K562 (cell line): ENCODE data around the gene MAP3K20. TPM values are rescaled to one million over a fixed set of nuclear protein-coding genes. Genes with fewer than 3 reads are reported as not detected.

Experiments used
- ATAC-seq: fragments of 200-7000 bp; cut with Tn5 transposase; 3 replicates; pipeline ENCODE4 v1.9.1; 2020; ENCODE audit warnings: moderate library complexity
- BruUV-seq: library from RNA; stranded (reverse); fragments of 400-500 nt; replicated peaks from 2 replicates; lab custom pipeline; 2021; lab: Mats Ljungman, UMichigan
- CTCF ChIA-PET: fragments of 300-600 bp; formaldehyde crosslinking; extraction: SDS; loops from one replicate; lab custom pipeline; 2021; ENCODE audit warnings: low intra/inter-chr PET ratio; lab: Yijun Ruan, JAX
- POLR2A ChIA-PET: fragments of 300-600, 350-650 bp; sonication (Branson Sonifier 250); formaldehyde crosslinking; extraction: SDS; loops from one replicate; lab custom pipeline; 2021; ENCODE audit warnings: antibody characterized with exemption, inconsistent platforms; lab: Yijun Ruan, JAX
- DNase-seq, 4 experiments: peaks; one replicate each; pipeline versions ENCODE4 v3.0.0 to v3.0.0-alpha.2; 2011 to 2018; ENCODE audit warnings: low spot score in 3 of 4, mixed read lengths in 3 of 4; ENCODE audit errors: extremely low read depth in 1 of 4
- FAIRE-seq: peaks from 2 replicates; lab custom pipeline; 2011; peaks lifted over from hg19 to GRCh38; lab: Jason Lieb, UNC
- H2AFZ ChIP-seq: 2 replicates; pipeline ENCODE4 v1.6.0; 2011; ENCODE audit warnings: low read depth, low read length, control low read depth, inconsistent platforms
- H3K27ac ChIP-seq: fragments of 200-600 bp; 3 replicates; pipeline ENCODE4 v1.8.0; 2011; ENCODE audit warnings: low read depth, mild to moderate bottlenecking, control low read depth, inconsistent platforms, low read length, moderate library complexity, mixed read lengths; ENCODE audit errors: extremely low read depth
- H3K27me3 ChIP-seq, 2 experiments: fragments of 300-600 bp in 1 of 2; 2 replicates in 1 of 2; 3 replicates in 1 of 2; pipeline versions ENCODE4 v1.6.0 to v1.8.0; 2011; ENCODE audit warnings: inconsistent platforms in 2 of 2, low read length in 2 of 2, mild to moderate bottlenecking in 1 of 2, mixed read lengths in 1 of 2, moderate library complexity in 1 of 2; ENCODE audit not compliant: control insufficient read depth in 2 of 2, insufficient read depth in 2 of 2
- H3K36me3 ChIP-seq: fragments of 300-600 bp; 3 replicates; pipeline ENCODE4 v1.8.0; 2011; ENCODE audit warnings: mild to moderate bottlenecking, low read length, inconsistent platforms; ENCODE audit not compliant: control insufficient read depth, insufficient read depth
- H3K4me1 ChIP-seq, 2 experiments: fragments of 200-600 bp in 1 of 2; replicated peaks in 1 of 2; 2 replicates in 1 of 2; 3 replicates in 1 of 2; pipeline versions ENCODE4 v1.5.1 to v1.8.0; 2011; ENCODE audit warnings: inconsistent platforms in 2 of 2, low read length in 2 of 2, mild to moderate bottlenecking in 1 of 2, mixed read lengths in 1 of 2, moderate library complexity in 1 of 2; ENCODE audit not compliant: control insufficient read depth in 2 of 2, insufficient read depth in 2 of 2
- H3K4me2 ChIP-seq: 2 replicates; pipeline ENCODE4 v1.6.1; 2011; ENCODE audit warnings: low read length, control low read depth, inconsistent platforms, mixed read lengths; ENCODE audit not compliant: insufficient read depth
- H3K4me3 ChIP-seq: fragments of 200-600 bp; sonication (generic), shearing (Covaris generic); 2 replicates; pipeline ENCODE4 v1.5.1; 2016; ENCODE audit warnings: control low read depth, inconsistent platforms
- H3K79me2 ChIP-seq: fragments of 200-600 bp; 3 replicates; pipeline ENCODE4 v1.8.0; 2011; ENCODE audit warnings: low read length, inconsistent platforms; ENCODE audit not compliant: control insufficient read depth, insufficient read depth
- H3K9ac ChIP-seq, 2 experiments: 2 replicates each; pipeline versions ENCODE4 v1.6.0 to v1.6.1; 2011; ENCODE audit warnings: low read depth in 2 of 2, low read length in 2 of 2, control low read depth in 1 of 2, inconsistent platforms in 1 of 2, mild to moderate bottlenecking in 1 of 2, mixed read lengths in 1 of 2; ENCODE audit not compliant: insufficient read depth in 1 of 2
- H3K9me1 ChIP-seq: one replicate; pipeline ENCODE4 v1.6.0; 2011; ENCODE audit warnings: inconsistent platforms, mild to moderate bottlenecking, low read length, moderate library complexity; ENCODE audit not compliant: control insufficient read depth, insufficient read depth
- H3K9me3 ChIP-seq: replicated peaks from 2 replicates; pipeline ENCODE4 v1.5.1; 2011; ENCODE audit warnings: low read depth, low read length, inconsistent platforms; ENCODE audit not compliant: control insufficient read depth, insufficient read depth
- H4K20me1 ChIP-seq: replicated peaks from 2 replicates; pipeline ENCODE4 v1.6.1; 2011; ENCODE audit warnings: low read length, inconsistent platforms, mixed read lengths; ENCODE audit not compliant: control insufficient read depth, insufficient read depth
- GABPA ChIP-seq: fragments of 200-800 bp; sonication (Bioruptor generic); conservative IDR thresholded peaks from 2 replicates; pipeline ENCODE4 v1.6.1; 2016; ENCODE audit warnings: low read depth, missing genetic modification characterization, missing compliant biosample characterization
- HDAC6 ChIP-seq: IDR thresholded peaks from 2 replicates; pipeline ENCODE4 v1.6.1; 2012; ENCODE audit warnings: low read depth, mild to moderate bottlenecking, control low read depth, inconsistent platforms, low read length, moderate library complexity
- HDAC8 ChIP-seq: fragments of 450-650 bp; IDR thresholded peaks from 2 replicates; pipeline ENCODE4 v1.6.1; 2016; ENCODE audit warnings: mild to moderate bottlenecking, missing genetic modification characterization, moderate library complexity, missing compliant biosample characterization
- MECOM ChIP-seq: fragments of 250-450 bp; sonication (Bioruptor Pico); IDR thresholded peaks from 2 replicates; pipeline ENCODE4 v1.8.0; 2022; ENCODE audit warnings: inconsistent platforms
- NKRF ChIP-seq: fragments of 450-650 bp; IDR thresholded peaks from 2 replicates; pipeline ENCODE4 v1.6.1; 2016; ENCODE audit warnings: borderline replicate concordance
- PBX2 ChIP-seq, 2 experiments: IDR thresholded peaks in 1 of 2; conservative IDR thresholded peaks in 1 of 2; 2 replicates each; pipeline ENCODE4 v1.6.1; 2016; ENCODE audit warnings: low read depth in 2 of 2, mild to moderate bottlenecking in 1 of 2, missing compliant biosample characterization in 1 of 2, missing genetic modification characterization in 1 of 2, moderate library complexity in 1 of 2
- PHB ChIP-seq: fragments of 250-450 bp; sonication (Bioruptor Pico); IDR thresholded peaks from 2 replicates; pipeline ENCODE4 v1.5.0; 2021
- PTRF ChIP-seq: fragments of 450-650 bp; IDR thresholded peaks from 2 replicates; pipeline ENCODE4 v1.6.1; 2016; ENCODE audit warnings: mild to moderate bottlenecking, missing genetic modification characterization, missing compliant biosample characterization
- PTTG1 ChIP-seq: fragments of 450-650 bp; IDR thresholded peaks from 2 replicates; pipeline ENCODE4 v1.6.1; 2016; ENCODE audit warnings: low read depth, mild to moderate bottlenecking, missing genetic modification characterization, missing compliant biosample characterization
- RAD21 ChIP-seq, 2 experiments: fragments of 250-450 bp in 1 of 2; fragments of 450-650 bp in 1 of 2; sonication (Bioruptor Pico) in 1 of 2; formaldehyde crosslinking in 1 of 2; IDR thresholded peaks in 1 of 2; conservative IDR thresholded peaks in 1 of 2; 2 replicates each; pipeline versions ENCODE4 v1.4.0 to v1.8.0; 2020 to 2022; ENCODE audit warnings: mild to moderate bottlenecking in 2 of 2, moderate library complexity in 1 of 2
- RBM25 ChIP-seq: fragments of 200-400 bp; formaldehyde crosslinking; IDR thresholded peaks from 2 replicates; pipeline ENCODE4 v1.6.1; 2018; ENCODE audit warnings: low read length, low read depth, moderate library complexity; ENCODE audit not compliant: severe bottlenecking
- RFX7 ChIP-seq: fragments of 250-450 bp; sonication (Bioruptor Pico); IDR thresholded peaks from 2 replicates; pipeline ENCODE4 v1.5.1; 2021; ENCODE audit warnings: mild to moderate bottlenecking
- STAG1 ChIP-seq: sonication (generic); formaldehyde crosslinking; IDR thresholded peaks from 2 replicates; pipeline ENCODE4 v1.5.0; 2020; ENCODE audit warnings: missing genetic modification reagents, borderline replicate concordance
- ZFPM2 ChIP-seq: fragments of 250-450 bp; sonication (Bioruptor Pico); IDR thresholded peaks from 2 replicates; pipeline ENCODE4 v1.5.1; 2022; ENCODE audit warnings: mild to moderate bottlenecking
- ZNF282 ChIP-seq: sonication (generic); formaldehyde crosslinking; IDR thresholded peaks from 2 replicates; pipeline ENCODE4 v1.8.1; 2023; ENCODE audit warnings: missing genetic modification reagents
- WGBS: fragments of 100-300 bp; shearing (Covaris generic); methylation state at CpG from one replicate; pipeline ENCODE4 v1.1.6; 2016; ENCODE audit warnings: low coverage, mixed read lengths; ENCODE audit not compliant: insufficient coverage; ENCODE audit errors: missing lambda C conversion rate; 5-methylcytosine and 5-hydroxymethylcytosine counted together
- in situ Hi-C: fragments of 300-500 bp; cut with MboI; formaldehyde crosslinking; loops from 4 replicates; pipeline ENCODE4 v1.15.0; 2018; ENCODE audit warnings: inconsistent platforms, mixed read lengths
- intact Hi-C: fragments of 100-400 bp; cut with micrococcal nuclease; formaldehyde crosslinking; loops from 2 replicates; pipeline ENCODE4 v1.14.2; 2022
- polyA plus RNA-seq, 8 experiments: library from polyadenylated mRNA; depleted of rRNA in 4 of 8; stranded (reverse) in 5 of 8; unstranded in 3 of 8; fragments of >200 nt; fragmentation: Nextera tagmentation in 2 of 8; fragmentation: Illumina TruSeq in 1 of 8; extraction: Ambion mirVana in 2 of 8; extraction: Trizol in 1 of 8; gene quantifications; 2 replicates each; pipeline versions ENCODE4 v1.2.1 to v1.2.3, GENCODE V29; 2011 to 2014; ENCODE audit warnings: inconsistent platforms in 1 of 8, missing spikeins in 1 of 8
- total RNA-seq, 7 experiments: library from RNA; depleted of rRNA in 6 of 7; stranded (reverse); fragments of >200 nt in 6 of 7; fragmentation: Illumina TruSeq in 2 of 7; extraction: Trizol in 2 of 7; gene quantifications; 2 replicates each; pipeline versions ENCODE4 v1.2.1 to v1.2.3, GENCODE V29; 2011 to 2021; ENCODE audit warnings: low replicate concordance in 1 of 7

The MAP3K20 gene
- total and polyA plus RNA-seq, 9 of the 15 experiments (the other 6 are each of a cell fraction or from before 2014, with no cell fraction given) = 9.8 to 34.2 (median 27.3) TPM

GRCh38 chr2:173027181-173028128, 48.2 kb upstream of the MAP3K20 start:
- intact Hi-C loops (loop anchor here (1.0 to 10.0 kb wide), 6 partner anchors 47 to 1317 kb away; partner anchors contain the start of gene MAP3K20), in situ Hi-C loops (loop anchor here (5.0 kb wide), 1 partner anchor 185 kb away; no protein-coding TSS in a partner anchor)
- H3K9me3 ChIP-seq = no peaks in the 10 kb centered on the region
- 6% methylated on average over 8 of the region's 8 CpGs for WGBS
- H3K36me3 ChIP-seq = no peaks in the 10 kb centered on the region
- no peaks in the 10 kb centered on the region for H3K9me1 ChIP-seq
- ChIA-PET CTCF (interaction anchor here (0.6 to 4.5 kb wide), 10 partner anchors 48 to 1314 kb away, joined by 3 to 79 read pairs (median 4); partner anchors contain the start of gene MAP3K20), POLR2A (interaction anchor here (0.9 to 1.4 kb wide), 6 partner anchors 23 to 374 kb away, joined by 3 to 5 read pairs (median 3); no protein-coding TSS in a partner anchor)
- no peaks in the 10 kb centered on the region for H3K4me1 ChIP-seq
- H3K27me3 ChIP-seq = peaks cover 39 to 42% of the 10 kb centered on the region in 2 experiments
- H3K9ac ChIP-seq = no peak overlapping the region
- ATAC-seq (peak; percentile 90), DNase-seq (peak; percentile 76 to 91 (median 82)), FAIRE-seq (peak; percentile 98)
- BruUV-seq = no TSS peak
- no peak overlapping the region for H3K4me3 ChIP-seq
- 0 out of 2 replicates have a peak overlapping the region, but pooled peaks have one; percentile 2 for H2AFZ ChIP-seq
- H3K79me2 ChIP-seq = no peaks in the 10 kb centered on the region
- no peak overlapping the region for H3K4me2 ChIP-seq
- H3K27ac ChIP-seq = no peak overlapping the region
- no peaks in the 10 kb centered on the region for H4K20me1 ChIP-seq
- peak; percentile 64; the same call in 1 of the 2 replicates for TF ChIP-seq STAG1 (CRISPR knock-in tag)
- 0 out of 2 replicates have a peak, but pooled peaks have one; percentile 12 for TF ChIP-seq GABPA (tag)
- no peak for TF ChIP-seq PBX2 (CRISPR knock-in tag; IDR thresholded peaks at IDR 0.05; ENCODE audit: low read depth)
- TF ChIP-seq PBX2 (tag; conservative IDR thresholded peaks at IDR 0.05; ENCODE audit: low read depth) = no peak
- TF ChIP-seq HDAC6 = no peak
- TF ChIP-seq RFX7 (CRISPR knock-in tag) = no peak
- no peak for TF ChIP-seq PTTG1 (tag)
- TF ChIP-seq RAD21 (CRISPR knock-in tag; conservative IDR thresholded peaks at IDR 0.05 in 1 of 2, IDR thresholded peaks at IDR 0.05 in 1 of 2) = peak; percentile 95 to 97
- TF ChIP-seq NKRF = no peak
- no peak for TF ChIP-seq HDAC8 (tag)
- TF ChIP-seq PHB = no peak
- no peak for TF ChIP-seq ZFPM2 (CRISPR knock-in tag)
- no peak for TF ChIP-seq ZNF282
- no peak for TF ChIP-seq RBM25
- TF ChIP-seq MECOM (CRISPR knock-in tag) = no peak
- TF ChIP-seq PTRF = no peak
